Fibroblast of skin of left quadriceps (primary cell): ENCODE measurements around the gene ALPK1.
A peak's percentile ranks its signal among the peaks of the same experiment; 100 is the strongest.
"Not testable (repeated sequence)": the region's sequence is repeated elsewhere in the genome, so short reads cannot be mapped to it uniquely, and the experiment has no call there.

Experiments
- DNase-seq, 2 experiments: peaks; one replicate each; pipeline ENCODE4 v3.0.0-alpha.2; 2013; ENCODE audit warnings: low read depth in 2 of 2

Gene ALPK1

DNA sequence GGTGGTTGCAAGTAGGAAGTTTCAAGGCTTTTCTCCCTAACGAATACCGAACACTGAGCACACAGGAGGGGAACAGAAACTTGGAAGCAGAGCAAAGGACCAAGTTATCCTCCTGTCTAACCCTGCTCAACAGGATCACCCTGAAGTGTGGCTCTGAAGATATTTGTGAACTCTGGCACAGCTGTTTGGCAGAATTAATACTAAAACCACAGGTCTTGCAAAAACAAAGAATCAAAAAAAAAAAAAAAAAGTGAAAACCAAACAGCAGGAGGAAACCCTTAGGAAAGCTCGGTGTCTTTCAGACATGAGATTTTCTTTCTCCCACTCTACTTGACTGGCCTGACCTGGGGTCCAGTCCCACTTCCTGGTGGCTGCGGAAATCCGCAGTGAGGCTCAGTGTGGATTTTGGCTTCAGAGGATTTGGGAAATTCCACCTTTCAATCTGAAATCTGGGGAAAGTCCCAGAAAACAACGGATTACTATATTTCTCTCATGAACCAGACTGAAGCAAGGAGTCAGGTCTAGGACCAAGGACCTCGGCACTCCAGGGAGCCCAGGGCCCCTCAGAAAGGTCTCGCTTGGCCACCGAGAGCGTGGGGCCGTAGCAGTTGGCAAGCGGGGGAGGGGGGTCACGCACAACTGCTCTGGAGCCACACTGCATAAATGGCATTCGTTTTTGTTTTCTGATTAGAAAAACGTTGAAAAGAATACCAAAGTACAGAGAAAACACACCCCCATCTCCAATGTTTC, 12.3 kb upstream of the ALPK1 start:
- no peak for DNase-seq

DNA sequence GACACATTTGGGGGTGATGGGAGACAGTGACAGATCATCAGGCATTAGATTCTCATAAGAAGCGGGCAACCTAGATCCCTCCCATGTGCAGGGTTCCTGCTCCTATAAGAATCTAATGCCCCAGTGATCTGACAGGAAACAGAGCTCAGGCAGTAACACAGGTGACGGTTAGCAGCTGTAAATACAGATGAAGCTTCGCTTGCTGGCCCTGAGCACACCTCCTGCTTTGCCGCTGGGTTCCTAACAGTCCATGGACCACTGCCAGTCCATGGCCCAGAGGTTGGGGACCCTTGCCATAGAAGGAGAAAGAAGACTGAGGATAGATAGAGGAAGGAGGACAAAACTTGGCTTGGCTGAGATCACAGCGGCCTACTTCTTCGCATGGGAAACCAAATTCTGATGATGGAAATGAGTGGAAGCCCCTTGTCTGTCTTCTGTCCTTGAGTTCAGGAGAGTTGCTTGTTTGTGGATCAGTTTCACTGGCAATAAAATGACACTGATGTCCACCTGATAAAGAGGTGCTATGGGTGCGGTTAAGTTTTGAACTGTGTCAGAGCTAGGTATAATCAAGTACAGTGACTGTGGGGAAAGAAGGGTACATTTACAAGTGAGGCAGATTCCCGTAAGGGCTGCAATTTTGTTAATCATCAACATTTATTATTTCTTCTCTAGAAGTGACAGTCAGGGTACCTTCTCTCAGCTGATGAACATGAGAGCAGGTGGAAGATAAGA, 9.7 kb upstream of the ALPK1 start:
- DNase-seq: no peak

DNA sequence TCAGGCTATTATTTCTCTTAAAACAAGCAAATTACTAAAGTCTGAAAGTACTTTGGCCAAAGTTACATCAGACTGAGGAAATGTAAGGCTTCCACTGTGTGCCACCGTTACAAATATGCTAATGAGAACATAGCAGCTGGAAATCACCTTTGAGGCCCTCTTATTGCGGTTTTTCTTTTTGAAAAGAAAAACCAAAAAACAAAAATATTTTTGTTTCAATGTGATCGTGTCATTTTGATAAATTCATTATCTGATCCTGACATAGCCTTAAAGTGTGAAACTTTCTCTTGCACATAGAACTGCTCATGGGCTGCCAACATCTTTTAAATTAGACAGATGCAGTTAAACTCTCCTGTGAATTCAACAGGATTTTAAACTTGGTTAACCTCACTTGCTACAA, 8.7 kb upstream of the ALPK1 start:
- no peak for DNase-seq

DNA sequence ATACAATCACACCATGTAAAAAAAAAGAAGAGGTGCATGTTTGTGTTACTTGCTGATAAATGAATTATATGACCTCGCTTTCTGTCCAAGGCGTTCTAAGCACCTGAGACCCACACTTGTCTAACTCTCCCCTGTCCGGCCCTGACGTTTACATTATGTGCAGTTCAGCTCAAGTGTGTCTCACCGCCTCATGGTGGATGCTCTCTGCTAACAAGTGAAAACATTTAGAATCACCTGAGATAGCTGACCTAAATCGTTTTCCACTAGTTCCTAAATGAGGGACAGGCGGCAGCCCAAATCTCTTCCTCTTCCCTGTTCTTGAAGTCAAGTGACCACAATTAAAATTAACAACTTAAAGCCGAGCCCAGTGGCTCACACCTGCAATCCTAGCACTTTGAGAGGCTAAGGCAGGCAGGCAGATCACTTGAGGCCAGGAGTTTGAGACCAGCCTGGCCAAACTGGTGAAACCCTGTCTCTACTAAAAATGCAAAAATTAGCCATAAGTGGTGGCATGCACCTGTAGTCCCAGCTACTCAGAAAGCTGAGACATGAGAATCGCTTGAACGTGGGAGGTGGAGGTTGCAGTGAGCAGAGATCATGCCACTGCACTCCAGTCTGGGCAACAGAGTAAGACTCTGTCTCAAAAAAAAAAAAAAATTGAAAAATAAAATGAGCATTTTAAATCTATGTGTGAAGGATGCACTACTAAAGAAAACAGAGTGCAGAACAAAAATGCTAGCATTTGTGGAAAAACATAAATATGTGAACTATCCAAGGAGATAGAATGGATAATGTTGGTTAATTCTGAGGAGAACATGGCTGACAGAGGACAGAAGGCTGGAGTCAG, 7.5 kb upstream of the ALPK1 start:
- no peak for DNase-seq

DNA sequence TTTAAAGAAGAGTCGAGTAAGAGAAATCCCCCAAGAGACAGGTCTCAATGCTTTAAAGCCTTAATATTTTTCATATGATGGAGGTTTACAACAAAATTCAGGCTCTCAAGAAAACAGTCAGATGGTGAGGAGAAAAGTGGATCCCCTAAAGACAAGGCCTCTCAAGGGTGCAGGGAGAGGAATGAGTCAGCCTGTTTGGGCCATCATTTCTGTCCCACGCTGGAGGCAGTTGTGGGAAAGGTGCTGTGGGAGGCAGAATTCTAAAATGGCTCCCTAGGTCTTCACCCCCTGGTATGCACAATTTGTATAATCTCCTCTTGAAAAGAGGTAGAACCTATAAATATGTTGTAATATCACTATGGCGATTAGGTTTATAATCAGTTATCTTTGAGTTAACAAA, 6.8 kb upstream of the ALPK1 start:
- DNase-seq: no peak

DNA sequence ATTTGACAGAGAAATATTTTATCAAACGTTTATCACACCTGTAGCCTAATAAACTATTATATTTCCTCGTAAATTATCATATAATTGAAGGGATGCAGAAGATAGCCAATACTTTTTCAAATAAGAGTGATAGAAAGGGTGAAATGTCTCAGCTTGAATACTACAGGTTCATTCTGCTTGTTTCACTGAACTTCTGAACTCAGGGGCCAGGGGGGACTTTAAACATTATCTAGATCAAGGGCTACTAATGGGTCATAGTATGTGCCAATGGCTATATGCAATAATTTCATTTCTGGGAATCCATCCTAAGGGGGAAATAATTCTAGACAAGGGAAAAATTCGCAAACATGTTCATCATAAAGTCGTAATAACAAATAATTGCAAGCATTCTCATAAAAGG, 2.6 kb downstream of the ALPK1 start:
- no peak for DNase-seq

DNA sequence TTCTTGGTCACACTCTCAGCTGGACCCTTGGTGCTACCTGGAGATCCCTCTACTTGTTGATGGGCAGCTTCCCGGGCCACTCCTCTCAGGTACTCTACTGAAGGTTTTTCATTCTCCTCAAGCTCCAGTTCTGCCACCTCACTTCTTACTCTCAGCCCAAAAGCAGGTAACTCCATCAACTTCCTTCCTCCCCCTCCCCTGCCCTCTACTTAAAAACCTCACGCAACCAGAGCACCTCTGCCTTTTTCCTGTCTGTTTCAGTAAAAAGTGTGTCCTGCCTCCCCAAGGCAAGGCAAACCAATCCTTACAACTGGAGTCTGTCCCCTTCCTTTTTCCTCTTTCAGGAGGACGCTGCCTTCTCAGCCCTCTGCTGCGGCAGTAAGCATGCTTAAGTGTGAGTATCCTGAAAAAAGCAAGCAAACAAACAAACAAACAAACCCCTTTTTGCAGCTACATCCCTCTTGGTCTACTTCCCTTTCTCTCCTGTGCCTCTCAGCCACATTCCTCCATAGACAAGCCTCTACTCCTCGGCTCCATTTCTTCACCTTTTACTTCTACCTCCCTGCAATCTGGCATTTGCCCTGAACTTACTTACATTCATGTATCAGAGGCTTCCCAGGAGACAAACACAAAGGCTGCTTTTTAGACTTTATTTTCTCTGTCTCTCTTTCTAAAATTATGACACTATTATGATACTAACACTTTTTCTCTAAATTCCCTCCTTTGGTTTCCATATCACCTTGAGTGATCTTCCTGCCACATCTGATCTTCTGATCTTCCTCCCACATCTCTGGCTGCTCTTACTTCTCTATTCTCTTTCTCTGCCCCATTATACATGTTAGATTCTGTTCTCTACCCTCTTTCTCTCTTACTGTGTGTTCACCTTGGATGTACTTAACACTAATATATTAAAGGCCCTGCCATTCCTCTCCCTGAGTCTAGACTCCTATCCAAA, 5.4 kb downstream of the ALPK1 start:
- DNase-seq: no peak

DNA sequence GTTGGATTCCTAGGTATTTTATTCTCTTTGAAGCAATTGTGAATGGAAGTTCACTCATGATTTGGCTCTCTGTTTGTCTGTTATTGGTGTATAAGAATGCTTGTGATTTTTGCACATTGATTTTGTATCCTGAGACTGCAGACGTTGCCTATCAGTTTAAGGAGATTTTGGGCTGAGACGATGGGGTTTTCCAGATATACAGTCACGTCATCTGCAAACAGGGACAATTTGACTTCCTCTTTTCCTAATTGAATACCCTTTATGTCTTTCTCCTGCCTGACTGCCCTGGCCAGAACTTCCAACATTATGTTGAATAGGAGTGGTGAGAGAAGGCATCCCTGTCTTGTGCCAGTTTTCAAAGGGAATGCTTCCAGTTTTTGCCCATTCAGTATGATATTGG, 8.3 kb downstream of the ALPK1 start:
- not testable (repeated sequence) for DNase-seq

DNA sequence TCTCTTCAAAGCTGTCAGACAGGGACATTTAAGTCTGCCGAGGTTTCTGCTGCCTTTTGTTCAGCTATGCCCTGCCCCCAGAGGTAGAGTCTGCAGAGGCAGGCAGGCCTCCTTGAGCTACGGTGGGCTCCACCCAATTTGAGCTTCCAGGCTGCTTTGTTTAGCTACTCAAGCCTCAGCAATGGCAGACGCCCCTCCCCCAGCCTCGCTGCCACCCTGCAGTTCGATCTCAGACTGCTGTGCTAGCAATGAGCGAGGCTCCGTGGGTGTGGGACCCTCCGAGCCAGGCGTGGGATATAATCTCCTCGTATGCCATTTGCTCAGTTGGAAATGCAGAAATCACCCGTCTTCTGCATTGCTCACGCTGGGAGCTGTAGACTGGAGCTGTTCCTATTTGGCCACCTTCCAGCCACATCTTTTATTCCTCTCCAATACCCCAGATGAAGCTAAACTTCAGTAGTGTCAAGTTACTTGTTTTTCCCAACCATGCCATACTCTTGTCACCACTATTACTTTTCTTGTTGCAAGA, 12.2 kb downstream of the ALPK1 start:
- peak; percentile 38 to 41 for DNase-seq

DNA sequence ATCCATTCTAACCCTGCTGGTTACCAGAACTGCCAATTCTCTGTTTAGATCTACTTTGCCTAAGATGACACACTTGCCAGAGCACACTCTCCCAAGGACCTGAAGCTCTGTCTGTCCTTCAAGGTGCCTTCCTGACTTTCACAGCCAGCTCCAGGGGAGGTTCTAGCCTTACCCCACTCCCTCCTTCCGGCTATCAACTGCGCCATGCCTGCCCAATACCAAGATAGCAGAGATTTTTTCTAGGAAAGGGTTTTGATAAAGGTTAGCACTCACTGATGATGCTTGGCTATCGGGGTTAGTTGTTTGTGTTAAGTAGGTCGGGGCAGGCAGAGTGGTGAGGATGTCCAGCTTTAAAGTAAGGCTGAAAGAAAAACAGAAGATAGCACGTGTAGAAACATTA, 14.3 kb downstream of the ALPK1 start:
- DNase-seq: no peak

DNA sequence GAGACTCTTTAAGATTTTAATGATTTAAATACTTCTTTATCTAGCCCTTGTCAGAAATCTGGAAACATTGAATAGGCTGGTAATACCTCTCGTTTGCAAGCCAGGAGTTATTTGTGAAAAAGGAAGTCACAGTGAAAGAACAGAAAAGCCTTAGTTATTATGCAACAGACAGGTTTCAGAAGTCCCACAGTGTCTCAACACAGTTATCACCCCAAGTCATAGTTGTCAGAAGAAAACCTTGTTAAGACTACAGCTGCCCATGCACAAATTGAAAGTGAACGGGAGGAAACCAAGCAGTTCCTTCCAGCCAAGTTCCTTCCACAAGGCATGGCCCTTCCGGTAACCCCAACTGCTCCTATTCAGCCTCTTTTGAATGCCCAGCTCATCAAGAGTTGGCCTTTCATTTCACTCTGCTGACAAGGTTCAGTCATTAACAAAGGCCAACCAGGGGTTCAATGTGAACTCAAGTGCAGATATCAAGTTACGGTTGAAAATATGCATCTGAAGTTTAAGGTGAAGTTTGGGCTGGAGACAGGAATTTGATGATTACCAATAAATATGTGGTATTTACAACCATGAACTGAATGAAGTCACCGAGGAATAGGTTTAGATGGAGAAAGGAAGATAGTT, 15.6 kb downstream of the ALPK1 start:
- DNase-seq: no peak

DNA sequence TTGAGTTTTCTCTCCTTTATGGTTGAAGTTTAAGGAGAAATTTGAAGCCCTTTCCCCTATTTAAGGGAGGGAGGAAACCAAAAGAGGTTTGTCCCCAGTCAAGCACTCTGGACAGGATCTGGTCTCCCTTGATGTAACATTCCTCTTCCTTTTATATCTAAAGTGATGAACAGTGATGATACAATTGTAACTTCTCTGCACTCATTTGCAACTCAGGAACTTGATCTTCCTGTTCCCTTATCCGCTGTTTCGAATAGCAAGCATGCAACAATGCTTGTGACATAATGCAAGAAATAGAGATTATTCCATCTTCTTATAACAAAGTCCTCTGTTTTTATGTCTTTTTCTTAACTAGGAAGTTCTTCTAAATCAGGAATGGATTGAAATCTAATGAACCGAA, 18.3 kb downstream of the ALPK1 start:
- DNase-seq: no peak

DNA sequence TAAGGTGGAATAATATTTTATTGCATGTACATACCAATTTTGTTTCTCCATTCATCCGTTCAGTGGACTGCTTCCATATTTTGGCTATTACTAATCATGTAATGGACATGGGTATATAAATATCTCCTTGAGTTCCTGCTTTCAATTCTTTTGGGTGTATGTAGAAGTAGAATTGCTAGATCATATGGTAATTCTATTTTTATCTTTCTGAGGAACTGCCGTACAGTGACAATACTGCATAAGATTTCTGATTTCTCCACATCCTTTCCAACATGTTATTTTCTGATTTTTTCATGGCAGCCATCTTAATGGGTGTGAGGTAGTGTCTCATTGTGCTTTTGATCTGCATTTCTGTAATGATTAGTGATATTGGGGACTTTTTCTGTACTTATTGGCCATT, 19.2 kb downstream of the ALPK1 start:
- no peak for DNase-seq

DNA sequence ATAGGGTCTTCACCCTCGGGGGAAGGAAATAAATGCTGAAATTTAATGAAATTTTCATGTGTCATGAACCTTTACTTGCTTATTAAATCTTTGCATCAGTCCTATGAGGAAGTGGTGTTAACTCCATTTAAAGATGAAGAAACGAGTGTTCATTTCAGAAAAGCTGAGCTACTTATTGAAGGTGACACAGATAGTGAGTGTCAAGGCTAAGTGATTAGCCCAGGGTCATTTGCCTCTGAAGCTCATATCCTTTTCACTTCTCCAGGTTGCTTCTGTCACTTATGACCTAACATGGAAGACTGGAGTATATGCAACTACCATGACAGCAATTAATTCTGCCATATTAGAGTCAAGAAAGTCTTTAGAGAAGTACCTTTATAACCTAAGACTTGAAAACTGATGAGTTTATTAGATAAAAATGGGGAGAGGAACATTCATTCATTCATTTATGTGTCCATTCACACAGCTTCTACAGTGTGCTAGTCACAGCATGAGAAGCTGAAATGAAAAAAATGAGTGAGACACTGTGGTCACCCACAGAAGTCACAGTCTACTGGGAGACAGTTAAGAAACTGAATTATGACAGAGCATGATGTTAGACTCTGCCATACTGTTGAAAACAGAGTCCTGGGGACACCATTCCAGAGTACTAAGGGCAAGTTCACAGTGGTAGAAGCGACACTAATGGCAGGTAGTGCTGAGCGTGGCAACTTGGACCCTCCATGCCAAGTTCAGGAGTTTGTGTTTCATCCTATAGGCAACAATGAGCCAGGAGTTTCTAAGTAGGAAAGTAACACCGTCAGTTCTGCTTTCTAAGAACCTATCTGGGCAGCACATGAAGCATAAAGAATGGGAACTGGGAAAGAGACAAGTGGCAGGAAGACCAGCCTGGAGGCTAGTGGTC, 21.3 kb downstream of the ALPK1 start:
- DNase-seq: no peak

DNA sequence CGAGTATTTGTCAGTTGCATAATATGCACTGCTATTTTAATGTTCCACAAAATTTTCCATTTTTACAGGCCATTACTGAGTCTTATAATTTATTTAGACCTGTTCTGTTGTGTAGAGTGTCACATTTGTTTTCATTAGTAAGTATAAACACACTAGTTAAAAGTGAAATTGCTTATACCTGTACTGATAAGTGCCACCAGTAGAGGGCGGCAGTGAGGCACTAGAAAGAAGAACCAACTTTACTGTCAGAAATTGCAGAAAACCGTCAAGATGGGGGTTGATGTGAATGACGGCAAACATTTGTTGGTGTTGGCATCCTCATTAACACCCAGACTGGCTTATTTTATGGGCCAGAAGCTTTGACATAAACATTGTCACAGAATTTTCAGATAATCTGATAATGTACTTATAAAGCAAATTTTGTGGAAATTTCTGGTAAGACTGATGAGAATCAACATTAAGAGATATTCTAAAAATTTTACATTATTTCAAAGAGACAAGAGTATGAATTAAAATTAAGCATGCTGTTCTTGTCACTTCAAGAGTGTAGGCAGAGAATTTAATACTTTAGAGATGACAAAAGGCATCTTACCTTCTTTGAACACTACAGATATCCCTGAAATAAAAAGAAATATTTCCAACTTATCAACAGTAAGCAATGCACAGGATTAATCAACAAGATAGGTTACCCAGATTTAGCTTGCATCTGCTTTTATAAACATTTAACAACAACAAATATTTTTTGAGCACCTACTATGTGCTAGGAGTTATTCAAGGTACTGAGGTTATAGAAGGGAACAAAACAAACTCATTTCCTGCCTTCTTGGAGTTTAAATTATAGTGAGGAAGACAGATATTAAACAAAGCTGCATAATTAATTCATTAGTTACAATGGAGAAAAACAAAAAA, 24.9 kb downstream of the ALPK1 start:
- peak; percentile 16 to 19 for DNase-seq

DNA sequence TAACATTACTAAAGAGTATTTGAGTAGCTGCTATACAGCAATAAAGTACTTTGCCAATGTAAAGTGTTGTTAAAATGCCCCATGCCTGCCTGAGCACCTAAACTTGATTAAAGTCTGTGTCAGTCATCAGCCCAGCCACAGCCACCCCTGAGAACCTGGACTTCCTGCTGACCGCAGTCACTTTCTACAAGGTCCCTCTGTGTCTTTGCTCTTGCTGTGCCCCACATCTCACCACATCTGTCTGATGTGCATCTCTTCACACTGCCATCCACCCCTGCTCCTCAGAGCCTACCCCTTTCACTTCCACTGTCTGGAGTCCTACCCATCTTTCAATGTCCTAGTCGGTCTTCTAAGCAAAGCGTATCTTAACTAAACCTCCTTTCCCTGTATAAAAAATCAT, 25.7 kb downstream of the ALPK1 start:
- no peak for DNase-seq

DNA sequence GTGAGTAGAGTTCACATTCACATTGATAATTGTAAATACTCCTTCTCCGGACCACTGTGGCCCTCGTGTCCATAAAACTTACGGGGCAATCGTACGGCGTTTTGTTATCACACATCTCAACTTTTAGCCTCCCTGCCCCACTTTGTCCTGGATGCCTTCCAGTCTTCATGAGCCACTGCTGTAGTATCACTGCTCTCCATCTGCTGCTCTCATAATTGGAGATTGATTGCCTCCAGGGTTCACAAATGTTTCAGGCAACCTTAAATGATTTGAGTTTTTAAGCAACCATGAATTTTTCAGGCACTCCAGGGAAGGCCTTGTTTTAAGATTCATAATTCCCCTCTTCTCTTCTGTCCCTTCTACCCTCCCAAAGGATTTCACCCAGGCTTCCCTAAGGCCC, 28.4 kb downstream of the ALPK1 start:
- DNase-seq: no peak

DNA sequence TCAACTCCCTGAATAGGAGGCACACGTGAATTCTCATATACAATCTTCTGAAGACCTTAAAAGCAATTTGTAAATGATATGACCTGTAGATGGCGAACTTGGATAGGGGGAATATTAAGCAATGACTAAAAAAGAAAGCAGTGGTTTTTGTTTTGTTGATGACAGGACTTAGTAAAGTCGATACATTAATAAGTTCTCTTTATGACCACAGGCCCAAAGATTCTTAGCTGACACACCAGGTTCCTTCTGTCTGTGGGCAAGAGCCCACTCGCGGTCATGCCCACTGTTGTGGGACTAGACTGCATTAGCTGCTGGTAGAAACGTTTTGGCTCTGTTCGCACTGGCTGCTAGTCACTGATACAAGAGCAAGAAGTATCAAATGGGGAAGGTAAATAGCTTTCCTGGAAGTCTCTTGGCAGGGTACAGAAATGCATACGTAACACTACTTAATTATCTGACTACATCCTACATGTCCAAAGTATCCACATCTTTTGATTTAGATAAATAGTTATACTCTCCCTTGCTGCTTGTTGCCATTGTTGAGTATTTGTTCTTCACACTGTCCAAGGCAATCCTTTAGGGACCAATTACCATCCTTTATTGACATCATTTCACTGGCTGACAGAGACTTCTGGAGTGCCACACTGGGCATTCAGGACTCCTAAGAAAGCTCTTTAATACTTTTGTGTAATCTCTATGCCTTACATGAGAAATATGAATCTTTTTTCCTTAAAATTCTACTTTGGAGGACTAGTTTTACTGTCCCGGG, 31.0 kb downstream of the ALPK1 start:
- peak; percentile 27 to 29 for DNase-seq
